ENCODE measurements around the gene CISTR.

Gene CISTR

GRCh38 chr12:53710091-53710490, 41.7 kb downstream of the CISTR start:
- TF ChIP-seq, protein P1, sequence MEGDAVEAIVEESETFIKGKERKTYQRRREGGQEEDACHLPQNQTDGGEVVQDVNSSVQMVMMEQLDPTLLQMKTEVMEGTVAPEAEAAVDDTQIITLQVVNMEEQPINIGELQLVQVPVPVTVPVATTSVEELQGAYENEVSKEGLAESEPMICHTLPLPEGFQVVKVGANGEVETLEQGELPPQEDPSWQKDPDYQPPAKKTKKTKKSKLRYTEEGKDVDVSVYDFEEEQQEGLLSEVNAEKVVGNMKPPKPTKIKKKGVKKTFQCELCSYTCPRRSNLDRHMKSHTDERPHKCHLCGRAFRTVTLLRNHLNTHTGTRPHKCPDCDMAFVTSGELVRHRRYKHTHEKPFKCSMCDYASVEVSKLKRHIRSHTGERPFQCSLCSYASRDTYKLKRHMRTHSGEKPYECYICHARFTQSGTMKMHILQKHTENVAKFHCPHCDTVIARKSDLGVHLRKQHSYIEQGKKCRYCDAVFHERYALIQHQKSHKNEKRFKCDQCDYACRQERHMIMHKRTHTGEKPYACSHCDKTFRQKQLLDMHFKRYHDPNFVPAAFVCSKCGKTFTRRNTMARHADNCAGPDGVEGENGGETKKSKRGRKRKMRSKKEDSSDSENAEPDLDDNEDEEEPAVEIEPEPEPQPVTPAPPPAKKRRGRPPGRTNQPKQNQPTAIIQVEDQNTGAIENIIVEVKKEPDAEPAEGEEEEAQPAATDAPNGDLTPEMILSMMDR (IDR thresholded peaks at IDR 0.05) = no peak

DNA sequence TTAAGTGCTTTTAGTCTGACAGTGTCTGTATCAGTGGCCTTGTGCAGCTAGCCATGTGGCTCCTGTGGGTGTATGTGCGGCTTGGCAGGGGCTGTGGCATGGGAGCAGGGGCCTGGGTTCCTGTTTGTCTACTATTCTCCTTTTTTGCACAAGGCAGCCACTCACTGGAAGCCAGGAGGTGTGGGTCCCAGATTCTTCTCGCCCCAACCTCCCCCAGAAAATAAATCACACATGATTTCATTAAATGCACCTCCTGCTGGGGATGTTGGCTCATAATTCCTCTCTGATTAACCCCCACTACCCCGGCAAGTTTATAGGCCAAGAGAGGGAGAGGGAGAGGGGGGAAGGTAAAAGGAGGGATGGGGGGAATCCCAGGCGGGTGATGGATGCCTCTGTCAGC, 42.1 kb downstream of the CISTR start:
- TF ChIP-seq, protein P1 (IDR thresholded peaks at IDR 0.05) = no peak

GRCh38 chr12:53706080-53706479, 45.7 kb downstream of the CISTR start:
- TF ChIP-seq, protein P1 (IDR thresholded peaks at IDR 0.05) = no peak

DNA sequence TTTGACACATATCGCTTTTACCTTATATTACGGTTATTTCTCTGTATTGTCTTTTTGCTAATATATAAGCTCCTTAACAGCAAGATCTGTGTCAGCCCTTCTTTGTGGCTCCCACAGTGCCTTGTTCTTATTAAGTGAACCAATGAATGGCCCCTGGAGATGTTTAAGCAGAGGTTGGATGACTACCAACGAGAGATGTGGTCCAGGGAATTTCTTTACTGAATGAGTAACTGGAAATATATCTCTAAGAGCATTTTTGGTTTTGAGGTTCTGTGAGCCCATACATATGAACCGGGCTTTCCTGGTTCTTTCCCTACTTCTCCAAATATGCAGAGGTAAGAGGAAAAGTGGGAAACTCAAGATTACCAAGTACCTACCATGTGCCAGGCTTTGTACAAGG, 48.0 kb downstream of the CISTR start:
- TF ChIP-seq, protein P1 (IDR thresholded peaks at IDR 0.05) = no peak

DNA sequence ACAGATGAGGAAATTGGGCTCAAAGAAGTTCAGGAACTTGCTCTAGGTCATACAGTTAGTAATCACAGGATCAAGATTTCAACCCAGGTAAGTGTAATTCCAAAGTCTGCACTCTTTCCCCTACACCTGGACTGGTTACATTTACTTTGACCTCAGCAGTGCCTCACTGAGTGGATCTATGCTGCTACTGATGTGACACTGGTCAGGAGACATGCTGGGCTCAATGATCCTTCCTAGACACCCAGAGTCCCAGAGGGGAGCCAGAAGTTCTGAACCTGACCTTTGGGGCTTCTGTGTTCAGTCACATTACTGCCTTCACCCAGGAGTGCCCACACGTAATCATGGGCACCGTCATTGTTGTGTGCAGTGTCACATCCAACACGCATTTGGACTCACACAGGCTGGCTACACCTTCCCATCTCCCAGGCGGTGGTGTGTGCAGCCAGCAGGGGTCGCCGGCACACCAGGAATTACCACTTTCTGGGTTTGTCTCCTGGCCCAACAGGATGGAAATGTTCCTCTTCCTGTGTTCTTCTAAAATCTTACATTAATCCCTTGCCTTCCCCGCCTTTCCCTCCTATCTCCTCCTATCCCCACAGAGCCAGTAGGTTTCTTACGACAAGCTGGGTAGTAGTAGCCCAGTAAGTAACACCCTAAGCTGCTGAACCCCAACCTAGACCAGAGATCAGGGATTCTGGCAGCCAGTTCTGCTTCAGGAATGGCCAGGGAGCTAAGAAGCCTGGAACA, 50.1 kb downstream of the CISTR start:
- TF ChIP-seq, protein P1 (IDR thresholded peaks at IDR 0.05) = peak; percentile 97

- TF ChIP-seq, protein P1 (IDR thresholded peaks at IDR 0.05) = no peak
Measured at GRCh38 chr12:53700567-53700966, 51.2 kb downstream of the CISTR start.

GRCh38 chr12:53699678-53700025, 52.1 kb downstream of the CISTR start:
- TF ChIP-seq, protein P1 (IDR thresholded peaks at IDR 0.05) = no peak

All from LNCAP (cell line).